Measurements from ENCODE around the gene PCP4L1. TPM values are rescaled to one million over a fixed set of nuclear protein-coding genes. Genes with fewer than 3 reads are reported as not detected.

PCP4L1 gene
- total RNA-seq, 1 experiment from 2014 or later: 0.83 TPM

- Histone ChIP-seq H3K4me1 (ENCODE audit: insufficient read depth, low read length) (no peaks in the 10 kb centered on the region), H3K27ac (ENCODE audit: insufficient read length, low read depth, low read length) (no peak overlapping the region), H2BK15ac (ENCODE audit: low read depth, low read length) (no peak overlapping the region), H3K79me1 (ENCODE audit: insufficient read depth, low read depth, low read length, poor library complexity, severe bottlenecking) (no peaks in the 10 kb centered on the region), H3K18ac (ENCODE audit: insufficient read length, low read depth, low read length) (no peak overlapping the region), H3K14ac (ENCODE audit: insufficient read depth, low read length) (no peak overlapping the region), H3K9me3 (ENCODE audit: control insufficient read depth, low read depth, low read length) (no peaks in the 10 kb centered on the region), H2BK20ac (ENCODE audit: low read depth, low read length, poor library complexity, severe bottlenecking) (no peak overlapping the region), H3K4me2 (ENCODE audit: insufficient read depth, insufficient read length, low read length) (no peak overlapping the region), H3K27me3 (ENCODE audit: insufficient read depth, low read length) (no peaks in the 10 kb centered on the region), H4K5ac (ENCODE audit: insufficient read length, low read depth, low read length) (no peak overlapping the region), H3K23me2 (ENCODE audit: insufficient read length, low read depth, low read length, poor library complexity, severe bottlenecking) (no peaks in the 10 kb centered on the region), H4K91ac (ENCODE audit: insufficient read length, low read depth, low read length) (no peak overlapping the region), H3K79me2 (ENCODE audit: insufficient read depth, low read length) (no peaks in the 10 kb centered on the region), H3K56ac (ENCODE audit: insufficient read length, low read depth, low read length) (no peak overlapping the region), H4K8ac (replicated peaks; ENCODE audit: insufficient read length, low read depth, low read length) (no peak overlapping the region), H2AFZ (ENCODE audit: low read length) (no peak overlapping the region), H2BK12ac (ENCODE audit: insufficient read length, low read depth, low read length) (no peak overlapping the region), H2AK5ac (ENCODE audit: insufficient read length, low read length) (no peak overlapping the region), H2BK120ac (ENCODE audit: low read depth, low read length, poor library complexity, severe bottlenecking) (no peak overlapping the region), H3K9ac (ENCODE audit: extremely low read depth, insufficient read length, low read length) (no peak overlapping the region), H3K4ac (ENCODE audit: low read depth, low read length) (no peak overlapping the region), H2BK5ac (ENCODE audit: insufficient read length, low read length) (no peak overlapping the region), H3K23ac (ENCODE audit: insufficient read length, low read depth, low read length) (no peak overlapping the region), H3T11ph (ENCODE audit: low read length) (no peak overlapping the region), H4K20me1 (ENCODE audit: control insufficient read depth, insufficient read depth, insufficient read length) (no peaks in the 10 kb centered on the region)
- Mint-ChIP-seq H3K4me1 (peaks cover 0 to 5% of the 10 kb centered on the region in 2 experiments; a peak in 2 of 4 replicates), H3K27me3 (ENCODE audit: low read depth) (no peaks in the 10 kb centered on the region; the same call in 1 of the 2 replicates), H3K9me3 (no peaks in the 10 kb centered on the region), H3K4me3 (no peak overlapping the region), H3K36me3 (ENCODE audit: insufficient read depth in 1 of 3, low read depth in 3 of 3) (no peaks in the 10 kb centered on the region), H3K27ac (peak overlapping the region in 1 of 3 experiments; percentile 66; a peak in 1 of 7 replicates)
- TF ChIP-seq CTCF (conservative IDR thresholded peaks at IDR 0.05): no peak
- WGBS (ENCODE audit: extremely low coverage, insufficient read length, low lambda C conversion rate): no CpG with 5 or more reads among the region's 5 CpGs
- no peak for DNase-seq
Measured at GRCh38 chr1:161235957-161236775, 22.4 kb upstream of the PCP4L1 start.
